ENCODE data around the gene RAD51B. TPM values are rescaled to one million over a fixed set of nuclear protein-coding genes. Genes with fewer than 3 reads are reported as not detected.
A peak's percentile ranks its signal among the peaks of the same experiment; 100 is the strongest.

RAD51B gene
- total and polyA plus RNA-seq, 3 donors from 2014 or later, result 5.5 to 22.5 (median 19.1) TPM

GRCh38 chr14:68231898-68232297 is 412.3 kb downstream of the RAD51B start:
- peak overlapping the region in 1 of 2 donors; percentile 46 for H3K27ac ChIP-seq
- H3K9me3 ChIP-seq, result no peaks in the 10 kb centered on the region
- no peak for DNase-seq
- WGBS, 2 donors, result 53 to 72% methylated on average over 1 of the region's 1 CpG
- no peak overlapping the region for H3K4me3 ChIP-seq
- intact Hi-C loops (cut with DNase I; ENCODE audit: low total_unique reads), result no loop called here
- TF ChIP-seq, protein P1, sequence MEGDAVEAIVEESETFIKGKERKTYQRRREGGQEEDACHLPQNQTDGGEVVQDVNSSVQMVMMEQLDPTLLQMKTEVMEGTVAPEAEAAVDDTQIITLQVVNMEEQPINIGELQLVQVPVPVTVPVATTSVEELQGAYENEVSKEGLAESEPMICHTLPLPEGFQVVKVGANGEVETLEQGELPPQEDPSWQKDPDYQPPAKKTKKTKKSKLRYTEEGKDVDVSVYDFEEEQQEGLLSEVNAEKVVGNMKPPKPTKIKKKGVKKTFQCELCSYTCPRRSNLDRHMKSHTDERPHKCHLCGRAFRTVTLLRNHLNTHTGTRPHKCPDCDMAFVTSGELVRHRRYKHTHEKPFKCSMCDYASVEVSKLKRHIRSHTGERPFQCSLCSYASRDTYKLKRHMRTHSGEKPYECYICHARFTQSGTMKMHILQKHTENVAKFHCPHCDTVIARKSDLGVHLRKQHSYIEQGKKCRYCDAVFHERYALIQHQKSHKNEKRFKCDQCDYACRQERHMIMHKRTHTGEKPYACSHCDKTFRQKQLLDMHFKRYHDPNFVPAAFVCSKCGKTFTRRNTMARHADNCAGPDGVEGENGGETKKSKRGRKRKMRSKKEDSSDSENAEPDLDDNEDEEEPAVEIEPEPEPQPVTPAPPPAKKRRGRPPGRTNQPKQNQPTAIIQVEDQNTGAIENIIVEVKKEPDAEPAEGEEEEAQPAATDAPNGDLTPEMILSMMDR (IDR thresholded peaks at IDR 0.05), result no peak
- TF ChIP-seq POLR2A (IDR thresholded peaks at IDR 0.05), result no peak
- H3K36me3 ChIP-seq (ENCODE audit: low read depth, missing control alignments), result no peaks in the 10 kb centered on the region
- H3K27me3 ChIP-seq, result no peaks in the 10 kb centered on the region
- no peaks in the 10 kb centered on the region for H3K4me1 ChIP-seq

DNA sequence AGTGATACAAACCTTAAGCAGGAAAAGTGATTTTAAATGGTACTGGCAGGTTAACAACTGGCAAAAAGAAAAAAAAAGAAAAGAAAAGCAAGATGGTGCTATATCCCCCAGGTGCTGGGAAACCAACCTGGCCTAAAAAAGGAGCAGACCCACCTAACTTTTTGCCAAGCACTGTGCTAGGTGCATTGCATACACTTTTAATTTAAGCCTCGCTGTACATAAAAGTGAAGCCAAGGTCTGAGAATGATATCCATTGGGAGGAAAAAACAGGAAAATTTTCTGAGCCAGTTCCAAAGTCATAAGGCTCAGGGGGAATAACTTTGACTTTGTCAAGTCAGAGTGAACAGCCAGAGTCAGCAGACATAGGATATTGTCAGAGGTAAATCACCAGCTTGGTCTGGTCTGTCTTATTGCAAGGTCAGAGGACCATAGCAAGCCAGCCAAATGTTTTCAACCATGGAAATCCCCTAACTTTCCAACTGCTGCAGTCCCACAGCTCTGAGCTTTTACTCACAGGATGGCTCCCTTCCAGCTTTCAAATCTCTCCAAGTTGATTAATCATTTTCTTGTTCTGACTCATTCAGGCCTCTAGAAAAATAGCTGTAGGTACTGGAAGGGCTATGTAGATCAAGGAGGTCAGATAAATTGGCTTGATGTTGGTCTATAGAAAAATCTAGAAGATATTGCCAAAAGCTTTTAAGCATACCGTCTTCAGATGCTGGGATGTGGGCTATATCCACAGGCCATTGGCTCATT is 412.9 kb downstream of the RAD51B start:
- Histone ChIP-seq H3K9me3 (no peaks in the 10 kb centered on the region), H3K27me3 (no peaks in the 10 kb centered on the region), H3K4me3 (no peak overlapping the region), H3K4me1 (no peaks in the 10 kb centered on the region), H3K27ac (peak overlapping the region; percentile 15 to 74), H3K36me3 (ENCODE audit: low read depth, missing control alignments) (no peaks in the 10 kb centered on the region)
- intact Hi-C loops (cut with DNase I; ENCODE audit: low total_unique reads), result no loop called here
- 44 to 55% methylated on average over 2 of the region's 2 CpGs for WGBS, 2 donors
- TF ChIP-seq, protein P1 (IDR thresholded peaks at IDR 0.05), result no peak
- no peak for TF ChIP-seq POLR2A (IDR thresholded peaks at IDR 0.05)
- DNase-seq, result peak; percentile 59

GRCh38 chr14:68233101-68233784 is 413.7 kb downstream of the RAD51B start:
- no peak for TF ChIP-seq POLR2A (IDR thresholded peaks at IDR 0.05)
- TF ChIP-seq, protein P1 (IDR thresholded peaks at IDR 0.05), result no peak
- H3K27me3 ChIP-seq, result no peaks in the 10 kb centered on the region
- H3K36me3 ChIP-seq (ENCODE audit: low read depth, missing control alignments), result no peaks in the 10 kb centered on the region
- no peaks in the 10 kb centered on the region for H3K4me1 ChIP-seq
- no peaks in the 10 kb centered on the region for H3K9me3 ChIP-seq
- DNase-seq, result no peak
- peak overlapping the region; percentile 15 to 74 for H3K27ac ChIP-seq
- H3K4me3 ChIP-seq, result no peak overlapping the region
- intact Hi-C loops (cut with DNase I; ENCODE audit: low total_unique reads), result no loop called here

- no peak for DNase-seq
- Histone ChIP-seq H3K4me3 (no peak overlapping the region), H3K4me1 (peaks cover 6% of the 10 kb centered on the region), H3K27ac (no peak overlapping the region), H3K36me3 (ENCODE audit: low read depth, missing control alignments) (no peaks in the 10 kb centered on the region), H3K9me3 (no peaks in the 10 kb centered on the region), H3K27me3 (no peaks in the 10 kb centered on the region)
- 88 to 90% methylated on average over 3 of the region's 3 CpGs for WGBS, 2 donors
- TF ChIP-seq POLR2A (IDR thresholded peaks at IDR 0.05), result no peak
- TF ChIP-seq, protein P1 (IDR thresholded peaks at IDR 0.05), result no peak
- intact Hi-C loops (cut with DNase I; ENCODE audit: low total_unique reads), result no loop called here
Observed at GRCh38 chr14:68234101-68234905, 414.7 kb downstream of the RAD51B start.
